ENCODE measurements around the gene YIF1A. TPM values are rescaled to one million over a fixed set of nuclear protein-coding genes. Genes with fewer than 3 reads are reported as not detected.

Gene YIF1A
- polyA plus RNA-seq, 3 donors, result 50.0 to 81.1 (median 63.8) TPM

- H3K27ac ChIP-seq (ENCODE audit: low read depth in 1 of 2, low read length in 2 of 2), result no peak overlapping the region
- H3K9me3 ChIP-seq (replicated peaks in 1 of 2; ENCODE audit: control insufficient read depth in 1 of 2, insufficient read depth in 1 of 2, low read length in 2 of 2), result no peaks in the 10 kb centered on the region
- 97% methylated on average over 13 of the region's 14 CpGs for WGBS (ENCODE audit: insufficient coverage)
- H3K4me3 Mint-ChIP-seq, result no peak overlapping the region
- H3K4me1 ChIP-seq (ENCODE audit: control insufficient read depth in 1 of 2, insufficient read depth in 2 of 2, low read length in 2 of 2), result peaks cover 4 to 8% of the 10 kb centered on the region in 2 donors
- DNase-seq, result no peak
- peaks cover 3 to 23% of the 10 kb centered on the region in 2 donors for H3K27me3 ChIP-seq (ENCODE audit: control insufficient read depth in 2 of 2, insufficient read depth in 2 of 2, low read length in 2 of 2)
- peaks cover 81% of the 10 kb centered on the region for H4K20me1 ChIP-seq (ENCODE audit: insufficient read depth, low read length)
- peaks cover 23 to 35% (median 28%) of the 10 kb centered on the region in 3 donors for H3K27me3 Mint-ChIP-seq (ENCODE audit: low read depth in 3 of 3)
- no peak for TF ChIP-seq CTCF (IDR thresholded peaks at IDR 0.05)
- no peak overlapping the region for H2AFZ ChIP-seq (ENCODE audit: insufficient read depth, low read depth, low read length, poor library complexity, severe bottlenecking)
- H3K9ac ChIP-seq (ENCODE audit: insufficient read depth, low read length, poor library complexity, severe bottlenecking), result no peak overlapping the region
- peaks cover 59 to 62% of the 10 kb centered on the region in 2 donors for H3K36me3 Mint-ChIP-seq
- H3K27ac Mint-ChIP-seq, result no peak overlapping the region
- H3K4me3 ChIP-seq (replicated peaks in 1 of 3; ENCODE audit: low read depth in 2 of 3, low read length in 3 of 3), result no peak overlapping the region
- H3K4me1 Mint-ChIP-seq, result peaks cover 13% of the 10 kb centered on the region
- H3K9me3 Mint-ChIP-seq, result peaks cover 0 to 7% (median 2%) of the 10 kb centered on the region in 7 donors
- intact Hi-C loops (cut with micrococcal nuclease), result no loop called here
- no peak overlapping the region for H3K4me2 ChIP-seq (replicated peaks; ENCODE audit: extremely low read depth, low read length, poor library complexity, severe bottlenecking)
- peaks cover 15% of the 10 kb centered on the region for H3K79me2 ChIP-seq (ENCODE audit: insufficient read depth, low read length)
- peaks cover 49 to 53% of the 10 kb centered on the region in 2 donors for H3K36me3 ChIP-seq (replicated peaks in 1 of 2; ENCODE audit: control insufficient read depth in 1 of 2, insufficient read depth in 2 of 2, low read length in 2 of 2)
Observed at GRCh38 chr11:66275984-66276612, 12.8 kb downstream of the YIF1A start.

- Histone ChIP-seq H4K20me1 (ENCODE audit: insufficient read depth, low read length) (peaks cover 88% of the 10 kb centered on the region), H3K4me2 (replicated peaks; ENCODE audit: extremely low read depth, low read length, poor library complexity, severe bottlenecking) (no peak overlapping the region), H3K79me2 (ENCODE audit: insufficient read depth, low read length) (peaks cover 22% of the 10 kb centered on the region), H3K27ac (ENCODE audit: low read depth in 1 of 2, low read length in 2 of 2) (no peak overlapping the region), H3K9ac (ENCODE audit: insufficient read depth, low read length, poor library complexity, severe bottlenecking) (no peak overlapping the region), H3K27me3 (ENCODE audit: control insufficient read depth in 2 of 2, insufficient read depth in 2 of 2, low read length in 2 of 2) (peaks cover 3 to 23% of the 10 kb centered on the region in 2 donors), H3K36me3 (replicated peaks in 1 of 2; ENCODE audit: control insufficient read depth in 1 of 2, insufficient read depth in 2 of 2, low read length in 2 of 2) (peaks cover 49 to 57% of the 10 kb centered on the region in 2 donors), H2AFZ (ENCODE audit: insufficient read depth, low read depth, low read length, poor library complexity, severe bottlenecking) (no peak overlapping the region), H3K4me3 (replicated peaks in 1 of 3; ENCODE audit: low read depth in 2 of 3, low read length in 3 of 3) (no peak overlapping the region), H3K4me1 (ENCODE audit: control insufficient read depth in 1 of 2, insufficient read depth in 2 of 2, low read length in 2 of 2) (peaks cover 4 to 13% of the 10 kb centered on the region in 2 donors), H3K9me3 (replicated peaks in 1 of 2; ENCODE audit: control insufficient read depth in 1 of 2, insufficient read depth in 1 of 2, low read length in 2 of 2) (no peaks in the 10 kb centered on the region)
- WGBS (ENCODE audit: insufficient coverage), result 94% methylated on average over 6 of the region's 8 CpGs
- peaks cover 20 to 32% (median 25%) of the 10 kb centered on the region in 3 donors for H3K27me3 Mint-ChIP-seq (ENCODE audit: low read depth in 3 of 3)
- peaks cover 18% of the 10 kb centered on the region for H3K4me1 Mint-ChIP-seq
- H3K27ac Mint-ChIP-seq, result no peak overlapping the region
- no peak overlapping the region for H3K4me3 Mint-ChIP-seq
- no peak for DNase-seq
- H3K36me3 Mint-ChIP-seq, result peaks cover 63 to 68% of the 10 kb centered on the region in 2 donors
- intact Hi-C loops (cut with micrococcal nuclease), result no loop called here
- no peak for TF ChIP-seq CTCF (IDR thresholded peaks at IDR 0.05)
- H3K9me3 Mint-ChIP-seq, result peaks cover 0 to 7% (median 2%) of the 10 kb centered on the region in 7 donors
Observed at GRCh38 chr11:66275396-66275795, 13.5 kb downstream of the YIF1A start.
